Neural progenitor cell (in vitro differentiated cells): ENCODE measurements around the gene PLVAP. TPM values are rescaled to one million over a fixed set of nuclear protein-coding genes. Genes with fewer than 3 reads are reported as not detected.

ENCODE experiments used
- DNase-seq: peaks from one replicate; pipeline ENCODE4 v3.0.0-alpha.2; 2016; ENCODE audit warnings: low spot score
- H2AFZ ChIP-seq: fragments of 200-600 bp; sonication (generic); replicated peaks from 2 replicates; pipeline ENCODE4 v1.6.1; 2016; ENCODE audit warnings: antibody characterized with exemption
- H3F3A ChIP-seq: fragments of 200-600 bp; sonication (generic); 2 replicates; pipeline ENCODE4 v1.6.1; 2016; ENCODE audit warnings: antibody characterized with exemption, low read depth
- H3K27ac ChIP-seq: fragments of 200-600 bp; sonication (generic); 2 replicates; pipeline ENCODE4 v1.5.1; 2016; ENCODE audit warnings: mild to moderate bottlenecking
- H3K27me3 ChIP-seq: fragments of 200-600 bp; sonication (generic); 2 replicates; pipeline ENCODE4 v1.6.1; 2016; ENCODE audit warnings: mild to moderate bottlenecking, moderate library complexity
- H3K36me3 ChIP-seq: fragments of 200-600 bp; sonication (generic); 2 replicates; pipeline ENCODE4 v1.5.1; 2016
- H3K4me1 ChIP-seq: fragments of 200-600 bp; sonication (generic); 2 replicates; pipeline ENCODE4 v1.6.1; 2016; ENCODE audit warnings: mixed run types
- H3K4me2 ChIP-seq: fragments of 200-600 bp; sonication (generic); 2 replicates; pipeline ENCODE4 v1.6.1; 2016
- H3K4me3 ChIP-seq: fragments of 200-600 bp; sonication (generic); 2 replicates; pipeline ENCODE4 v1.5.1; 2016
- H3K79me2 ChIP-seq: fragments of 200-600 bp; sonication (generic); 2 replicates; pipeline ENCODE4 v1.6.1; 2016; ENCODE audit warnings: low read depth
- H3K9ac ChIP-seq: fragments of 200-600 bp; sonication (generic); 2 replicates; pipeline ENCODE4 v1.6.1; 2016
- H3K9me3 ChIP-seq: fragments of 200-600 bp; sonication (generic); 2 replicates; pipeline ENCODE4 v1.5.1; 2016; ENCODE audit warnings: low read depth
- H4K20me1 ChIP-seq: fragments of 200-600 bp; sonication (generic); 2 replicates; pipeline ENCODE4 v1.6.1; 2016; ENCODE audit warnings: low read depth
- H3K27ac Mint-ChIP-seq: 3 replicates; pipeline ENCODE4 v1.8.0; 2021; ENCODE audit warnings: mixed read lengths
- H3K27me3 Mint-ChIP-seq: 2 replicates; pipeline ENCODE4 v1.8.0; 2022; ENCODE audit warnings: low read depth, mild to moderate bottlenecking, inconsistent platforms, moderate library complexity, mixed read lengths; ENCODE audit not compliant: insufficient read depth
- H3K36me3 Mint-ChIP-seq: 3 replicates; pipeline ENCODE4 v1.8.0; 2021; ENCODE audit warnings: mixed read lengths
- H3K4me1 Mint-ChIP-seq: 3 replicates; pipeline ENCODE4 v1.8.0; 2021; ENCODE audit warnings: mixed read lengths
- H3K4me3 Mint-ChIP-seq: 3 replicates; pipeline ENCODE4 v1.8.0; 2021; ENCODE audit warnings: mild to moderate bottlenecking, moderate library complexity, mixed read lengths
- H3K9me3 Mint-ChIP-seq: 3 replicates; pipeline ENCODE4 v1.8.0; 2020; ENCODE audit warnings: mixed read lengths
- CTCF ChIP-seq: fragments of 200-600 bp; sonication (generic); IDR thresholded peaks from 2 replicates; pipeline ENCODE4 v1.5.1; 2017; ENCODE audit warnings: antibody characterized with exemption, mild to moderate bottlenecking
- EZH2 ChIP-seq: fragments of 200-600 bp; sonication (generic); IDR thresholded peaks from 2 replicates; pipeline ENCODE4 v1.6.1; 2017; ENCODE audit warnings: antibody characterized with exemption, mild to moderate bottlenecking, moderate library complexity
- EZH2phosphoT487 ChIP-seq: fragments of 200-600 bp; sonication (generic); IDR thresholded peaks from 2 replicates; pipeline ENCODE4 v1.6.1; 2017; ENCODE audit warnings: antibody characterized with exemption
- total RNA-seq: library from RNA; depleted of rRNA; stranded (reverse); fragments of >200 nt; gene quantifications from 2 replicates; pipeline ENCODE4 v1.2.3, GENCODE V29; 2015; ENCODE audit warnings: low replicate concordance

PLVAP gene
- total RNA-seq, 1 donor from 2014 or later: 0.11 TPM

DNA sequence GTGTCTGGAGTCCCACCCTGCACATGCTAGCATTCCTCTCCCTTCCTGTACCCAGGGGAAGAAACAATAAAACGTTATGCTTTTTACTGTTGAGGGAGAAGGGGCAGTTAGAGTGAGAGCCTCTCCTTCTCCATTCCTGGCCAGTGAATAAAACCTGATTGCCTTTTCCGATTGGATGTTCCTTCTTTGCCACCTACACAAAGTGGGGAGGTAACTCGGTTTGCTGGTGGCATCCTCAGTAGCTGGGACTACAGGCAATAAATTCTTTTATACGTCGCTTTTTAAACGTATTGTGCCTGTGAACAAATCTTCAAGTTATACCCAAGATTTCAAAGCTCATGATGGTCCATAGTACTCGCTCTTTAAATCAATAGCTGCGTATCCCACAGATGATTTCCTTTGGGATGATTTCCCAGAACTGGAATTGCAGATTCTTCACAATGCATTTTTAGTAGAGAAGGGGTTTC is 42.0 kb upstream of the PLVAP start:
- H3K36me3 ChIP-seq: no peaks in the 10 kb centered on the region
- no peak overlapping the region for H3K9ac ChIP-seq
- Mint-ChIP-seq H3K9me3 (no peaks in the 10 kb centered on the region), H3K4me3 (peak overlapping the region; percentile 93), H3K27me3 (peaks cover 14% of the 10 kb centered on the region), H3K36me3 (peaks cover 2% of the 10 kb centered on the region), H3K27ac (peak overlapping the region; percentile 84), H3K4me1 (peaks cover 26% of the 10 kb centered on the region)
- H3K9me3 ChIP-seq: no peaks in the 10 kb centered on the region
- H4K20me1 ChIP-seq: no peaks in the 10 kb centered on the region
- peak overlapping the region; percentile 5 for H3K27ac ChIP-seq
- TF ChIP-seq EZH2phosphoT487 (no peak), EZH2 (no peak), CTCF (no peak)
- H3K4me1 ChIP-seq: peaks cover 15% of the 10 kb centered on the region
- H3K79me2 ChIP-seq: no peaks in the 10 kb centered on the region
- peaks cover 53% of the 10 kb centered on the region for H3F3A ChIP-seq
- peak overlapping the region; percentile 67 for H3K4me2 ChIP-seq
- peak overlapping the region; percentile 33 for H3K4me3 ChIP-seq
- no peaks in the 10 kb centered on the region for H3K27me3 ChIP-seq
- DNase-seq: no peak
- H2AFZ ChIP-seq: no peak overlapping the region

DNA sequence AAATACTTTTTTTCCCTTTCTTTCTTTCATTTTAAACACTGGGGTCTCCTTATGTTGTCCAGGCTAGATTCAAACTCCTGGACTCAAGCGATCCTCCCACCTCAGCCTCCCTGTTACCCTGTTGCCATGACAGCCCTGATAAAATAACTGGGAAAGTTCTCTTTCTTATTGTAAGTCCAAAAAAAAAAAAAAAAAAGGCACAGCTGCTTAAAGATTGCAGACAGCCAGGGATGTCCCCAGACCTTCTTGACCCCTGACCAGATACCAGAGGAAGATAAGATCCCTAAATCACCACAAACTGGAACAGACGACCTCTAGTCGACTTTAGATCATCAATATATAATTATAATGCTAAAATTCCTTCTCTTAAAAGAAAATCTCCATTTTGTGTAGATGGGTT is 41.6 kb upstream of the PLVAP start:
- H3F3A ChIP-seq: peaks cover 49% of the 10 kb centered on the region
- no peaks in the 10 kb centered on the region for H3K27me3 ChIP-seq
- no peaks in the 10 kb centered on the region for H4K20me1 ChIP-seq
- TF ChIP-seq CTCF (no peak), EZH2phosphoT487 (no peak), EZH2 (no peak)
- no peaks in the 10 kb centered on the region for H3K9me3 ChIP-seq
- Mint-ChIP-seq H3K4me3 (peak overlapping the region; percentile 93), H3K36me3 (peaks cover 2% of the 10 kb centered on the region), H3K27me3 (peaks cover 14% of the 10 kb centered on the region), H3K27ac (peak overlapping the region; percentile 84), H3K9me3 (no peaks in the 10 kb centered on the region), H3K4me1 (peaks cover 24% of the 10 kb centered on the region)
- peak overlapping the region; percentile 33 for H3K4me3 ChIP-seq
- H3K27ac ChIP-seq: no peak overlapping the region
- DNase-seq: no peak
- H3K36me3 ChIP-seq: no peaks in the 10 kb centered on the region
- H3K9ac ChIP-seq: no peak overlapping the region
- peaks cover 15% of the 10 kb centered on the region for H3K4me1 ChIP-seq
- H3K4me2 ChIP-seq: peak overlapping the region; percentile 67
- no peak overlapping the region for H2AFZ ChIP-seq
- H3K79me2 ChIP-seq: no peaks in the 10 kb centered on the region

DNA sequence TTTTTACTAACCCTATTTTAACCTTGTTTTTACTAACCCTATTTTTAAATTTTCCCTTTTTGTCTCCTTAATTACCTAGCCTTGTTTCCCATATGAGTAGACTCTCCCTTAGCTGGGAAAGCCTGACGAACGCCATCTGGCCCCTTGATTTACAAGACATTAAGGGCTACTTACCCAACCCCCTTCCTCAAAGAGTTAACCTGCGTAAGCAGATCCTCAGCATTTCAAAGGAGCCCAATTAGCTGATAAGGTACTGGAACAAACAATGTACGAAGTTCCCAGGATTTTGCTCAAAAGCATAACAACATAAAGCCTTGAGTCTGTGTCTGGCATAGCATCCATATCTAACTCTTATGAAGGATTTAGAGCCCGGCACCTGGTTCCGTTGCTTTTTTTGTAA is 38.0 kb upstream of the PLVAP start:
- peaks cover 15% of the 10 kb centered on the region for H3K4me1 ChIP-seq
- no peaks in the 10 kb centered on the region for H3K79me2 ChIP-seq
- no peak overlapping the region for H3K9ac ChIP-seq
- peaks cover 48% of the 10 kb centered on the region for H3F3A ChIP-seq
- H3K4me3 Mint-ChIP-seq: no peak overlapping the region
- peak overlapping the region; percentile 29 for H3K4me3 ChIP-seq
- no peaks in the 10 kb centered on the region for H3K36me3 ChIP-seq
- no peaks in the 10 kb centered on the region for H3K9me3 ChIP-seq
- peak overlapping the region; percentile 75 for H3K4me2 ChIP-seq
- H4K20me1 ChIP-seq: no peaks in the 10 kb centered on the region
- no peaks in the 10 kb centered on the region for H3K9me3 Mint-ChIP-seq
- peaks cover 28% of the 10 kb centered on the region for H3K4me1 Mint-ChIP-seq
- H3K27ac ChIP-seq: no peak overlapping the region
- no peaks in the 10 kb centered on the region for H3K27me3 ChIP-seq
- TF ChIP-seq EZH2phosphoT487: no peak
- TF ChIP-seq CTCF: no peak
- TF ChIP-seq EZH2: no peak
- peak overlapping the region; percentile 61 for H2AFZ ChIP-seq
- H3K27me3 Mint-ChIP-seq: peaks cover 12% of the 10 kb centered on the region
- peak overlapping the region; percentile 9 for H3K27ac Mint-ChIP-seq
- DNase-seq: peak; percentile 50
- H3K36me3 Mint-ChIP-seq: no peaks in the 10 kb centered on the region
